Activated naive CD4-positive, alpha-beta T cell treated with Interleukin-2 at 50 U/mL for 16 hours (primary cell): Measurements from ENCODE around the gene CDCA7.
A peak's percentile ranks its signal among the peaks of the same experiment; 100 is the strongest.
"Not testable (repeated sequence)": the region's sequence is repeated elsewhere in the genome, so short reads cannot be mapped to it uniquely, and the experiment has no call there.

Experiments
- DNase-seq: peaks from one replicate; pipeline ENCODE4 v3.0.0-alpha.2; 2020

Gene CDCA7

DNA sequence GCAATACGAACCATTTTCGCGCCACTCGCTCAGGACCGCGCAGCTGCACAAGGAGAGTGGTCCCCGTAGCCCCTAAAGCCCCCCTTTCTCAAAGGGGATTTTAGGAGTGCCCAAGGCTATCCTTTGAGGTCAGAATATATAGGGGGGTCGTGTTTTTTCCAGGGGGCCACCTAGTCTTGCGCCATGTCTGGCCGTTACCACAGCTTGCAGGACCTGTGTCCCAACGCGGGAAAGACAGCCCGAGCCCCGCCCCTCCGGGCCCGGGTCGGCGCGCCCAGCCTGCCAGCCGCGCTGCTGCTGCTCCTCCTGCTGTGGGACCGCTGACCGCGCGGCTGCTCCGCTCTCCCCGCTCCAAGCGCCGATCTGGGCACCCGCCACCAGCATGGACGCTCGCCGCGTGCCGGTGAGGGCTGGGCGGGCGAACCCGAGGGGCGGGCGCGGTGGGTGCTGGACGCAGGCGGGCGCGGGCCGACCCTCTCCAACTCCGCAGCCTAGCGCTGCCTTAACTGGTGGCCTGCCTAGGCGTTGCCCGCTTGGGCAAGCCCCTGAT is at the start of gene CDCA7:
CDCA7 (plus strand) TSS at position 291 of the 550 bp plus-strand sequence; CDS start at position 383, 92 bp downstream.
- DNase-seq, result peak; percentile 59

DNA sequence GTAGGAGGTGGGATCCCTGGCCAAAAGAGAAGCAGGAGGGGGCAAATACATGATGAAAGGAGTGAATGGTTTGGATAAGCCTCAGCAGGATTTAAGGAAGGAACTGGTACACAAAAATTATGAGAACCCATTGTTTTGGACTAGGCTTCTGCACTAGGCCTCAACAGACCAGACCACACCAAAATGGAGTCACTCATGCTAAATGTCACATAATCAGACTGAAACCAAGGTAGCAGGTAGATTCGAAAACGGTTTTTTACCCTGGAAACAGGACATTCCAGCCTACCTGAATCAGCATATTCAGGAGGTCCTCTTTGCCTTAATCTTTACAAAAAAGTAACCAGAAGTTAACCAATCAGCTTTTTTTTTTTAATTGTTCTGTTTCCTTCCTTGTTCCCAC is 49.4 kb upstream of the CDCA7 start:
- no peak for DNase-seq

DNA sequence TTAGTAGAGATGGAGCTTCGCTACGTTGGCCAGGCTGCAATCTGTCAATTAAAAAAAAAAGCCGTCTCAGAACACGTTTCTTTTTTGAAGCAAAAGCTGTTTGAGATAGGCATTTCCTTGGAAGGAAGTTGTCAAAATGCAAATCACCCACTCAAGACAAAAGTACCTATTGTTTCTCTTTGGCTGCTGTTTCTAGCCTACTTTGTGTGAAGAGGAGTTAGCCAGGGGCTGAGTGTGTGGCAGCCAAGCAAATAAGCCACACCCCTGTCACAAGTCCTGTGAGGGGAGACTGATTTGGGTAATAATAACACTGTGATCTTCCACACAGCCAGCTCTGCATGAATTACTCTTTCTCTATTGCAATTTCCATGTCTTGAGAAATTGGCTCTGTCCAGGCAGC is 47.4 kb upstream of the CDCA7 start:
- DNase-seq, result no peak

DNA sequence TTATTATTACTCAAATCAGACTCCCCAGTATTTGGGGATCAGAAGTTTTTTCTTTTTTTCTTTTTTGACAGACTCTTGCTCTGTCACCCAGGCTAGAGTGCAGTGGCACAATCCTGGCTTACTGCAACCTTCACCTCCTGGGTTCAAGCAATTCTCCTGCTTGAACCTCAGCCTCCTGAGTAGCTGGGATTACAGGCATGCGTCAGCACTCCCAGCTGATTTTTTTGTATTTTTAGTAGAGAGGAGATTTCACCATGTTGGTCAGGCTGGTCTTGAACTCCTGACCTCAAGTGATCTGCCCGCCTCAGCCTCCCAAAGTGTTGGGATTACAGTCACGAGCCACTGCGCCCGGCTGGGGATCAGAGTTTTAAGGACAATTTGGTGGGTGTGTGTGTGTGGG is 45.3 kb upstream of the CDCA7 start:
- not testable (repeated sequence) for DNase-seq

DNA sequence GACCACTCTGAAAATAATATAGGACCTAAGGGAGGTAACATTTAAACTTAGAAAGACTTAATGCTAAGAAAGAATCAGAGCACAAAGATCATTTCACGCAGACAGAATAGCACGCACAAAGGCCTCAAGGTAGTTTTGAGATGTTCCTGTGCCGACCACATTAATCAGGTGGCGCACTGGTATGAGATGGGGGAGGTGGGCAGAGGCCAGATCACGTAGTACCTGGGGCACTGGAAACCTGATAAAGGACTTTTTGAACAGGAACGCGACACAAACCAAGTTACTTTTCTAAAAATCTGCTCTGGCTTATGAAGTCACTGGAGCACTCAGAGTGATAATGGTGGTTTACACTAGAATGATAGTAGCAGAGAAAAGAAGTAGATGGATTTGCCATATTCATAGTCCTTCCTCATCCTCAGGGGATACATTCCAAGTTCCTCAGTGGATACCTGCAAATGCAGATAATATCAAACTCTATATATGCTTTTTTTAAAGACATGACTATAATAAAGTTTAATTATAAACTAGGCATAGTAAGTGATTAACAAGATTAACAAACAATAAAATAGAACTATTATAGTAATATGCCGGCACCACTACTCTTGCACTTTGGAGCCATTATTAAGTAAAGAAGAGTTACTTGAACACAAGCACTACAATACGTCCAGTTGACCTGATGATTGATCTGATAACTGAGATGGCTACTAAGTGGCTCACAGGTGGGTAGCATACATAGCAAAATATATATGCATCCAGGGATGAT is 42.6 kb upstream of the CDCA7 start:
- DNase-seq, result no peak

DNA sequence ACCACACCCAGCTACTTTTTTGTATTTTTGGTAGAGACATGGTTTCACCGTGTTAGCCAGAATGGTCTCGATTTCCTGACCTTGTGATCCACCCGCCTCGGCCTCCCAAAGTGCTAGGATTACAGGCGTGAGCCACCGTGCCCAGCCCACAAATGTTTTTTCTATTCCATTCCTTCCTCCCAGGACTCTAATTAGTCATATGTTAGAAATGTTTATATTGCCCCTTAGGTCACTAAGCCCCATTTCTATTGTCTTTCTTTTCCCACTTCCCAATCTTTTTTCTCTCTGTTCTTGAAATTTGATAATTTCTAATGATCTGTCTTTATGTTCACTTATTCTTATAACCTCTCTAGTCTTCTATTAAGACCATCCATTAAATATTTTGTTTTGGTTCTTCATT is 31.3 kb upstream of the CDCA7 start:
- DNase-seq, result no peak

DNA sequence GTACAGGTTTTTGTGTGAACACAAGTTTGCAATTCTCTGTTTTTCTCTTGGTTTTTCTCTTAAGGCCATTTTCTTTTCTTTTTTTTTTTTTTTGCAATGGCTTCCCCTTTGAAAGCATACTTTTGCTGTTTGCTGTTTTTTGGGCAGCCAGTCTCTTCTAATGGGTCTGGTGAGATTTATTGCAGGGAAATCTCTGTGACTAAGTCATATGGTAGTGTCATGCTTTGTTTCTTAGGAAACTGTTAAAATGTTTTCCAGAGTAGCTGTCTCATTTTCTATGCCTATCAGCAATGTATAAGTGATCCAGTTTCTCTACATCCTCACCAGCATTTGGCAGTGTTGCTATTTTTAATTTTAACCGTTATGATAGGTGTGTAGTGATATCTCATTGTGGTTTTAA is 27.9 kb upstream of the CDCA7 start:
- DNase-seq, result no peak

DNA sequence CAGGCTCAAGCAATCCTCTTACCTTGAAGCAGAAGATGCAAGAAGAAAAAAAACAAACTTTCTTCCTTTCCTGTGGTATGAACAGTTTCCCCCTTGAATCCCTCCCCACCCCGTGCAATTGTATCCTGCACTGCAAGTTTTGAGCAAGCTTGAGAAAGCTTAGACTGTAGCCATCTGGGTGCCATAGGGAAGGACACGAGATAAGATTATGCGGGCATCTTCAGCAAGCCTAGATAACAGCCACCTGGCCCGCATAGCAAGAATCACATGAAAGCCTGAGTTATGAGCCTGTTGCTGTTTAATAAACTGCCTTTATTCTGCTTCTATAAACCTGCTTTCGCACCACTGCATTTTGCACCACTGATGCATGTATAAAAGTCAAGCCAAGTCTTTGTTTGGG is 27.3 kb upstream of the CDCA7 start:
- DNase-seq, result no peak

DNA sequence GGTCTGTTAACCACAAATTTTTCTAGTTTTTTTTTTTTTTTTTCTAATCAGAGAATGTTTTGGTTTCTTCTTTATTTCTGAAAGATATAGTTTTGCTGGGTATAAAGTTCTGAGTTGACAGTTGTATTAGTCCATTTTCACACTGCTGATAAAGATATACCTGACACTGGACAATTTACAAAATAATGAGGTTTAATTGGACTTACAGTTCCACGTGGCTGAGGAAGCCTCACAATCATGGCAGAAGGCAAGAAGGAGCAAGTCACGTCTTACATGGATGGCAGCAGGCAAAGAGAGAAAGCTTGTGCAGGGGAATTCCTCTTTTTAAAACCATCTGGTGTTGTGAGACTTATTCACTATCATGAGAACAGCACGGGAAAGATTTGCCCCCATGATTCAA is 21.7 kb upstream of the CDCA7 start:
- not testable (repeated sequence) for DNase-seq

DNA sequence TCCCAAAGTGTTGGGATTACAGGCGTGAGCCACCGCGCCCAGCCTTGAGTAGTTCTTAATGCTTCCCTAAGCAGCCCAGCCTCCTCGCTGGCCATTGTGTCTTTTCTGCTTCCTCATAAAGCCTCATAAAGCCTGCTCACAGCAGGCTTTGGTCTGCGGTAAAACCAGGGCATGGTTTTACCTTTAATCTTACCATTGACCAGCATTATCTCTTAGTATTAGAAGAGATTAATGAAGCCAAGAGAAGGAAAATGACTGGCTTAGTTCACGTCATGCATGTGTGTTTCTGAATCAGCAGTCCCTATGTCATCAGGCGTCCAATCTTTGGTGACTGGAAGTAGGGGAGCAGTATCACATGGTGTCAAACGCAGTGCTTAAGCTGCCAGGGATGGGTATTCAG is 14.9 kb upstream of the CDCA7 start:
- DNase-seq, result no peak

DNA sequence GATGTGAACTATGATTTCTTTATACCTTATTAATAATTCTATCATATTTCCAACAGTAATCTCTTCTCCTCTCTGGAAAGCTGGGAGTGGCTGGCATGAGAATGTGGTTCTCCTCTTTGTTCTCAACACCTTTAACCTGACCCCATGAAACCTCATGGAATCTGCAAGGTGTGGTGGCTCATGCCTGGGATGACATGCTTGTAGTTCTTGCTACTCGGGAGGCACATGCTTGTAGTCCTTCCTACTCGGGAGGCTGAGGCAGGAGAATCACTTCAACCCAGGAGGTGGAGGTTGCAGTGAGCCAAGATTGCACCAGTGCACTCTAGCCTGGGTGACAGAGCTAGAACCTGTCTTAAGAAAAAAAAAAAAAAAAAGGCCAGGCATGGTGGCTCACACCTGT is 10.8 kb upstream of the CDCA7 start:
- DNase-seq, result no peak

DNA sequence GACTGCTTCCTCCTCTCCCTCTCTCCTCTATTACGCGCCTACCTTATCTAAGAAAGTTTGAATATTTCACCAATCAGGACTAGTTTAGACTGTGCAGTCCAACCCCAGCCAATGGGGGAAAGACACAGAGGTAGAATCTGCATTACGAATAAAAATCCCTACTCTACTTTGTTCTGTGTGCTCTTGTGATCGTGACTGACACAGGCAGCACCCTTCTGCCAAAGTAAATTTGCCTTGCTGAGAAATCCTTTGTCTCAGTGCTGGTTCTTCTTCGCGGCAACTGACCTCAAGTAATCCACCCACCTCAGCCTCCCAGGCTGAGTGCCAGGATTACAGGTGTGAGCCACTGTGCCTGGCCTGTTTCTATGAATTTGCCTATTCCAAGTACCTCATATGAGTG is 8.6 kb upstream of the CDCA7 start:
- no peak for DNase-seq

DNA sequence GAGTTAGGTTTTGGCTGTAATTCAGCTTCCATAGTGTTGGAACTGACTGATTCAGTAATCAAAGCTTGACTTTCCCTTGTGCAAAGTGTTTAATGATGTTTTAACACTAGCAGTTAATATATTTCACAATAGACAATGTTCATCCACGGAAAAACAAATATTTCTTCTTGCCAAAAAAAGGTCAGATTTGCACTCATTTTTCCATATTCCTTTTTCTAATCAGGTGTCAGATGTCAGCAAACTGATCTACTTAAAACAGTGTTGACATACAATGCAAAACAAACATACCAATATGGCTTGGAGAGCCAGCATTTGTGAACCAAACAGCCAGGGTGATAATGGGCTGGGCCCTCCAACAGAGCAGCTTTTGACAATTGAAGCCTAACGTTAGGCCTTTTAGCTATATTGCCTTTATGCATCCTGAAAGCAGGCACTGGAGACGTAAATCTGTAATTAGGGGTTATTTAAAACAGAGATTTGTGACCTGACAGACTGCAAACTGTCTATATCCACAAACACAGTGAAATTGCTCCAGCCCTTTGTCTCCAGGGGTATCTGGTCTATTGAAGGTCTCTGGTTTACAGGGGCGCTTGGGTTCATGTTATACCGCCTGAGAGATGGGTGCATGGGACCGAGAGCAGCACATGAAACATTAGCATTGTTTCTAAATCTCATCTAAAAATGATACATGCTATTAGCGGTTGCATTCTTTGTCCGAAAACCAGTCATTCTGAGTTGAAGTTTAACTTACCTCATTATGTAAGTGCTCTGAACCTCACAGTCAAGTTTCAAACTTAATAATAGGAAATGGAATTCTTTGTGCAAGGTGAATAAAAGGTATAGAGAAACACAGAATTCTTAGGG is 7.1 kb upstream of the CDCA7 start:
- DNase-seq, result no peak

DNA sequence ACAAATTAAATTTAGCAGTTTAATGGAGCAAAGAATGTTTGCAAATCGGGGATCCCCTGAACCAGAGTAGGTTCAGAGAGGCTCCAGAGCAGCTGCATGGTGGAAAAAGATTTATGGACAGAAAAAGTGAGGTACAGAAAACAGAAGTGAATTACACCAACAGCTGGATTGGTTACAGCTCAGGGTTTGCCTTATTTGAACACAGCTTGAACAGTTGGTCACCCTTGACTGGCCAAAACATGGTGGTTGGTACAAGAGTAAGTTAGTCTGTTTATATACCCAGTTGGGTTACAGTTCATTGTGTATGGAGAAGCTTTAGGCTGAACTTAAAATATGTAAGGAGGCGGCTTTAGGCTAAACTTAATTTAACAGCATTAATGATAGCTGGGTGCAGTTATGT is 5.4 kb upstream of the CDCA7 start:
- DNase-seq, result no peak

DNA sequence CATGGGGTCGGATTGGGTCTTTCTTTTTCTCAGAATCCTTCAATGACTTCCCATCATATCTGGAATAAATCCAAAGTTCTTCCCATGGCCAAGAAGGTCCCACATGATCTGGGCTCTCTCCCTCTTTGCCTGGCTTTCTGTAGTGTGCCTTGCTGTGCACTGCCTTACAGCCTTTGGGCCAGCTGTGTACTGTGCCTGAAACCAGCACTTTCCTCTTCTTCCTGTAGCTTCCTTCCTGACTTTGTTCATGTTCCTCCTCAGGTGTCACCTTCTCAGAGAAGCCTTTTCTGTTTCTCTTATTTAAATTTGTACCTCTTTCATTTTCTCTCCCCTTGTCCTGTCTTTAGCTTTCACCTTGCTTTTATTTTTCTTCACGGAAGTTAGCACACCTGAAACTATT is 4.3 kb upstream of the CDCA7 start:
- DNase-seq, result no peak

DNA sequence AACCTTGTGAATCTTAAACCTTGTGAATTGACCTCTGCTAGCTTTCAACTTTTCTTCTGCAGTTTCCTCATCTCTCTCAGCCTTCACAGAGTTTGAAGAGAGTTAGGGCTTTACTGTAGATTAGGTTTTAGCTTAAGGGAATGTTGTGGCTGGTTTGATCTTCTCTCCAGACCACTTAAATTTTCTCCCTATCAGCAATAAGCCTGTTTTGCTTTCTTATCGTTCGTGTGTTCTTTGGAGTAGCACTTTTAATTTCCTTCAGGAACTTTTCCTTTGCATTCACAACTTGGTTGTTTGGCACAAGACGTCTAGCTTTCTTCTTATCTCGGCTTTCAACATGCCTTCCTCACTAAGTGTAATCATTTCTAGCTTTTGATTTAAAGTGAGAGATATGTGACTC is 2.8 kb upstream of the CDCA7 start:
- no peak for DNase-seq

DNA sequence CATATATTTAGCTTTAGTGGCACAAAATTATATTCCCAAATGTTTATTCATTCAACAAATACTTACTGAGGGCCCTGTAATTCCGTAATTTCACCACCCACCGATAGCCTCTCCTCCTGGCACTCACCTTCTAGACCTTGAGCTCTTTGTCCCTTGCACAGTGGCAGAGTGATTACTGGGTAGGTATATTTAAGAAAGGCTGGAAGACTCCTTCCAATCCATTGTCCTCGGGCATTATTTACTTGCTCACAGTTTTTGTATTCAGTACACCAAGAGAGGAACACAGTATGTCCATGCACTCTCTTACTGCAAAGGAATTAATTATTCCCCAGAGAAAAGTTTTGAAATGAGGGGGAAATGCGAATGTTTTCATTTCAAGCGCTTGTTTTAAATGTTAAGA is 1.1 kb upstream of the CDCA7 start:
- DNase-seq, result no peak

DNA sequence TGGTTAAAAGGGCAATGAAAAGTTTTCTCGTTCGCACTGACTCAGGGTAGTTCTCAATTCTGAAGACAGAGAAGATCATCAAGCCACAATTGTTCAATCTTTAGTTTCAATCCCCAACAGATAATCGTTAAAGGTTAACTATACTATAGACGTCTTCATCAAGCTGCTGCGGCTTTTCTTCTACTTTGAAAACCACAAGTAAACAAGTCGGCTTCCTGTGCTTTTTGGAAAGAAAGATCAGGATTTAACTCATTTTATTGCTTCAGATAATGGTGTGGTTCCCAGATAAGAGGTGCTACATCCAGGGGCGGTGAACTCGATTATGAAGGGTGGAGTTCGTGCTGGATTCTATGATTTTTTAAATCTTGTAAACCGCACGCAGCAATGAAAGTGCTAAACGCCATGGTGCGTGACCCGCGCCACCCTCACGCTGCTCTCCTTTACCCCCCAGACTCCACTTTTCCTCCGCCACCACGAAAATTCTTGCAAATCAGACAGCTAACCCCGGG is 545 bp upstream of the CDCA7 start:
- DNase-seq, result no peak

DNA sequence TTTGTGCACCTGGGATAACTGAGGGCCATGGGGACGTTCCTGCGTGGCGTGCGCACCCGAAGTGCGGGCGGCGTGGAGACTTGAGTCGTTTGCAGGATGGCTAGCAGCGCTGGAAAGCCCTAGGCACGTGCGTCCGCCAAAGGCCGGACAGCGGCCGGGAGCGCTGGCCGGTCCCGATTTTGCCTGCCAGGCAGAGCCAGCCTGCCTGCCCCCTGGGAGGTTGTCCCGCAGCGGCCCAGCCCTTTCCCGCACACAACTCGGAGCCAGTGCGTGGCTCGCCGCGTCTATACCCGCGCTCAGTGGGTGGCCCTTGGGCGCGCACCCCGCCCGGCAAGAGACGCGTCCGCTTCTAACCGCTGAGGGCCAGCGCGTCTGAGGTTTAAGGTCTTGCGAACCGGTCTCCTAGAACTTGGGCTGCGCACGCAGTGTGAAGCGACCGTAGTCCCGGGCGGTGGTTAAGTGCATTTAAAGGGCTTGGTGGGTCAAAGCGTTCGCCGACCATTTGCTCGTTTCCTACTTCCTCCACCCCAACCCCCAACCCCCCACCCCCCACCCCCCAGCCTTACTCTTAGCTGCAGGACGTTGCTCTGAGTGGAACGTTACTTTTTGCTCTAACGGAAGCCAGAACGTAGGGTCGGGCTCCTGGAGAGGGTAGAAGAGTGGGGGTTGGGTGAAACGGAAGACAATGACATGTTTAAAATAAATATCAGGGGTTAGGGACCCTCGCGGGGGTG is 627 bp downstream of the CDCA7 start:
- peak; percentile 27 for DNase-seq

DNA sequence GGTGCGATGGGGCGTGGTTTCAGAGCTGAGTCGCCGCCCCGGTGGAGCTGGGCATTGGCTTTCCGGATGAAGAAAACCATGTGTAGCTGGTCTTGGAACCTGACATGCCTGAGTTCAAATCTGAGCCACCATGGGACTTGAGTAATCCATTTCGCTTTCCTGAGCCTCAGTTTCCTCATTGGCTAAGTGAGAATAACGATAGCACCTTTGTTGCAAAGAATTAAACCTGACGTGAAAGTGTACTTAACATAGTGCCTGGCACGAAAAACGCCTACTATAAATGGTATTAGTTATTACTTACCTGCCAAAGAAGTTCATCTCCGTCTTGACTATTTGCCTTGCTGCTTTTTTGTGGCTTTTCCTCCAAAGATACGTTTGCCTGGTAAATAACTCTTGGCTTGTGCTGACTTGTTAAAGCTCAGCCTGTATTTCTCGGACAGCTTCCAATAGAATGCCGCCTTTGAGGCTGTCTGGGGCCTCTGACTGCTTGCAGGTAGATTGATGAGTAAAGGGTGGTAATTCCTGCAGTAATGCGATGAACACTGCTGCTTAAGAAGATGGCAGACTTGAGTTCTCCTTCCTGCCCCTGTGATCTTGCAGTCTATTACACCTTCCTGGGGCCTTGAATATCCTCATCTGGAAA is 1.3 kb downstream of the CDCA7 start:
- no peak for DNase-seq

DNA sequence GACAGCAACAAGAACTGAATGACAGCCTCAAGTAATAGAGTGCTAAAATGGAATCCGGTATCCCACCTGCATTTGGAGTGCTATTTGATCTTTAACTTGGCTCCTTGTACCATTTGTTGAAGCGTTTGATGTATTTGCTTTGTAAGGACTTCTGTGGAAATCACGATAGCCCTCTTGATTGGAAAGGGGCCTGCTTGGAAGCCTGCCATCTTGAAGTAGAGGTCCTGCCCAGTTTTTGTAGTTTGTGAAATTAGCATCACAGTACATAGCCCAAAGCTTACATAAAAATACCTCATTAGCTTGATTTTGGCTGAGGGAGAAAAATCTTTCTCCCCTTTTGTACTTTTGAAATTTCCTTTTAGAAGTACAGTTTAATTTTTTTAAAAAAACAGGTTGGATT is 2.7 kb downstream of the CDCA7 start:
- no peak for DNase-seq

DNA sequence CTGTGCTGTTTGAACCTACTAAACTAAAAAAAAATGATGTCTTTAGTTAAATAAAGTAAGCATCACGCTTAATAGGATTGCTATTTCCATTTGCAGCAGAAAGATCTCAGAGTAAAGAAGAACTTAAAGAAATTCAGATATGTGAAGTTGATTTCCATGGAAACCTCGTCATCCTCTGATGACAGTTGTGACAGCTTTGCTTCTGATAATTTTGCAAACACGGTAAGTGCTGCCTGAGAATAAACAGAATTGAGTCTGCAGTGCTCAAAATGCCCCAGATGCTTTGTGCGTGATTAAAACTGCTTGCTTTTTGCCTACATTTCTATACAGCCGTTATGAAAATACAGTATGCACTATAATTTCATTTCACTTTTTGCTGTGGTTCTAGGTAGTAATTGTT is 3.9 kb downstream of the CDCA7 start:
- no peak for DNase-seq

DNA sequence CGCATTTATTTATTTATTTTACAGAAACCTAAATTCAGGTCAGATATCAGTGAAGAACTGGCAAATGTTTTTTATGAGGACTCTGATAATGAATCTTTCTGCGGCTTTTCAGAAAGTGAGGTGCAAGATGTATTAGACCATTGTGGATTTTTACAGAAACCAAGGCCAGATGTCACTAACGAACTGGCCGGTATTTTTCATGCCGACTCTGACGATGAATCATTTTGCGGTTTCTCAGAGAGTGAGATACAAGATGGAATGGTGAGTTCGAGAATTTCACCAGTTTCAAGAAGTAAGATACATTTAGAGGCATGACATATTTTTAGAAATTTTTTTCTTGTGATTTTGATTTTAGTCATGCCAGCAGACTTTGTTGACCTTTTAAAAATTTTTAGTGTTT is 4.6 kb downstream of the CDCA7 start:
- no peak for DNase-seq
